NAMALWA (cell line): Measurements from ENCODE around the gene PRRX2.
"Not testable (repeated sequence)": the region's sequence is repeated elsewhere in the genome, so short reads cannot be mapped to it uniquely, and the experiment has no call there.

Experiments
- DNase-seq: peaks from one replicate; pipeline ENCODE4 v3.0.0-alpha.2; 2015; ENCODE audit warnings: low spot score

Gene PRRX2

GRCh38 chr9:129760784-129761183 is 95.3 kb downstream of the PRRX2 start:
- not testable (repeated sequence) for DNase-seq

GRCh38 chr9:129761293-129761900 is 96.0 kb downstream of the PRRX2 start:
- no peak for DNase-seq

- DNase-seq = no peak
Observed at GRCh38 chr9:129761901-129762369, 96.5 kb downstream of the PRRX2 start.

- DNase-seq = not testable (repeated sequence)
Observed at GRCh38 chr9:129762370-129762984, 97.0 kb downstream of the PRRX2 start.

GRCh38 chr9:129762985-129763926 is 97.8 kb downstream of the PRRX2 start:
- DNase-seq = no peak

GRCh38 chr9:129765764-129766317 is 100.4 kb downstream of the PRRX2 start:
- DNase-seq = no peak

- DNase-seq = no peak
Observed at GRCh38 chr9:129768486-129768885, 103.0 kb downstream of the PRRX2 start.

GRCh38 chr9:129769669-129770068 is 104.2 kb downstream of the PRRX2 start:
- DNase-seq = no peak

- no peak for DNase-seq
Observed at GRCh38 chr9:129770741-129771140, 105.3 kb downstream of the PRRX2 start.
